Central memory CD4-positive, alpha-beta T cell (primary cell): ENCODE results near the gene DTNBP1.
"Not testable (repeated sequence)": the region's sequence is repeated elsewhere in the genome, so short reads cannot be mapped to it uniquely, and the experiment has no call there.

Source experiments
- DNase-seq: peaks from one replicate; pipeline ENCODE4 v3.0.0; 2022

Gene DTNBP1

DNA sequence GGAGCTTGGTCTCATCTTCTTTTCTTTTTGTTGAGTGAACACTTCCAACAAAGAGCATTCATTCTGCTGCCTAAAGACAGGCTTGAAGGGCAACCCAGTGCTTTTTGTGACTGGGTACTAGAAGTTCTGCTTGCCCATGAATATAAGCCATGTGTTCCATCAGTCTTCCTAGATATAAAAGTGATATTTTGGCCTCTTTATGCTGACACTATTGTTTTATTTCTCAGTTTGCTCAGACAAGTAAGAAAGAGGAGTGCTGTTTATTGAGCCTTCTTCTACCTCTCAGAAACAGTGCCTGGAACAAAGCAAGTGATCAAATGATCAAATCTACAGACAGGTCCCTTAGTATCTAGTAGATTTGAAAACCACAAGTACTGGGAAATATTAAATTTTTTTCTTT is 2.4 kb upstream of the DTNBP1 start:
- no peak for DNase-seq

DNA sequence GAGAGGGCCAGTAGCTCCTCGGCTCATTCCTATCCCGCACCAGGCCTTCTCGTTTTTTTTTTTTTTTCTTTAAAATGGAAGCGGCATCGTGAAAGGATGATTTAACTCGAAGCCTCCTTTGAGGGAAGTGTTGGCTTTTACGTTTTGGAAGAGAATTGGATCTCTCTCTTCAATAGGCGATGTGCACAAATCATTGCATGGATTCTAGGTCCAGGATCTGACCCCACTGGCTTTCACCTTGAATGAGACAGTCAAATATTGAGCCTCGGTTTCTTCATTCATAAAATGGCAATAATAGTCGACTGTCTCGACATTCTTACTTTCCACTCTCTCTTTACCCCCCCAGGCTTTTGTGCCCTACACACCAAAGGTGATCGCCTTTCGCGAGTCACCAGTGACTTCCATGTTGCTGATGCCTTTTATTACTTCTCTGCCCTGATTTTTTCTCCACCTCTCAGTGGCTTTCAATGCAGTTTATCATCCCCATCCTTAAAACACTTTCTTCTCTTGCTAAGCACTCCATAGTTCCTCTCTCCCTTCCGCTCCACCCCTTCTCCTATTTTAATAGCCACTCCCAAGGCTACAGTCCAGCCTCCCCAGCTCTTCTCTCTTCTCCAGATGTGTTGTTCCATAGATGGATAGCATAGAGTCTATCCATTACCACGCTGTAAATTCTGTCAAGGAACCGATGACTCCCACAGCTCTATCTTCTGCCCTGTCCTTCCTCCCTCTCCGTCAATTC is 473 bp upstream of the DTNBP1 start:
- peak; percentile 1 for DNase-seq

DNA sequence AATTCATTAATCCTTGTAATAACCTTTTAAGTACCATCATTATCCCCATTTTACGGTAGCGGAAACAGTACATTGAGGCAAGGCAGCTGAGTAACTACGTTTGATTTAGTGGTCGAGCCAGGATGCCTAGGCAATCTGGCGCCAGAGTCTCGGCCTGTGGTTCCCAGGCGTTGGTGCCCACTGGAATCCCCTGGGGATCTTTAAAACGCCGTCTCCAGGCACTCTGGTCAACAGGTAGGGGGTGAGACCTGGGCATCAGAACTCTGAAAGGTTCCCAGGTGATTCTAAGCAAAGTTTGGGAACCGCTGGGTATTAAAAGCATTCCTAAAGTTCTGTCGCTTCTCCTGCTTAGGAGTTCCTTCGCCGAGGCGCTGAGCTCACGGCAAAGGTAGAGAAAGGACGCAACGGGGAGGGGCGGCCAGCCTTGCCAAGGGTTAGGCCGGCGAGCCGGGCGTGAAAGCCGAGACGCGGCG is 939 bp downstream of the DTNBP1 start:
- no peak for DNase-seq

DNA sequence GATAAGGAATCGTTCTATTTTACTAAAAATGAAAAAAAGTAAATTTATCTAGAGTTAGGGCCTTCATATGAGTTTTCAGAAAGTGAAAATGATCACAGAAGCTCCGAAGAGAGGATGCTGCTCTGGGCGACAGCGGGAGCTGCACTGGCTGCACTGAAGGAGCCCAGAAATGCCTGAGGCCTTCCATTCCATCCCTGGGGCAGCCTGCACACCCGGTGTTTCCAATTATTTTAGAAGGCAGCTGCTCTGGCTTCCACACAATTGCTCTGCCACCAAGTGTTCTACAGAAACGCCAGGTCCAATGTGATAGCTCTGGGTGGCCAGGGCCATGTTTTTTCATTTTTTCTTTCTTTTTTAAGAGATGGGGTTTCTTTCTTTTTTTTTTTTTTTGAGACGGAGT is 3.6 kb downstream of the DTNBP1 start:
- no peak for DNase-seq

DNA sequence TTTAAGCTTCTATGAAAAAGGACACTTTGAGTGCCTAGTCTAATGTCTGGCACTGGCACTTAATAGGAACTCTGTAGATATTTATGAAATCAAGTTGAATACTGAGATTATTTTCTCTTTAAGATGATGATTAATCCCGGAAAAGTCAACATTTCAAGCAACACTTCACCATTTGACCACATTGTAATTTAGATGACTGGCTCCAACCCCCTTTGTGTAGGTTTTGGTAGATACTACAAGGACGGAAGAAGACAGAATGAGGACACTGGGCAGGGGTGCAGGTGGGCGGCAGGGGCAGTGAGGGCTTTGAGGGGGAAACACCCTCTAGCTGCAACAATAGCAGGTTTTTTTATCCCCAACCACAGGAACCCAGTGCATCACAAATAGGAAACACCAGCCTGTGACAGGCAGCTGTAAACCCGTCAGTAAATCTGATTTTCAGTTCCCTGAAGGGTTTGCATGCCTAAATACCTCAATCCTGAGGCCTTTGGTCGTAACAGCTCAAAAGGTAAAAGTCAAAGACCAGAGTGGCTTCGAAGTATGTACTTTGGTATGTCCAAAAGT is 4.6 kb downstream of the DTNBP1 start:
- no peak for DNase-seq

DNA sequence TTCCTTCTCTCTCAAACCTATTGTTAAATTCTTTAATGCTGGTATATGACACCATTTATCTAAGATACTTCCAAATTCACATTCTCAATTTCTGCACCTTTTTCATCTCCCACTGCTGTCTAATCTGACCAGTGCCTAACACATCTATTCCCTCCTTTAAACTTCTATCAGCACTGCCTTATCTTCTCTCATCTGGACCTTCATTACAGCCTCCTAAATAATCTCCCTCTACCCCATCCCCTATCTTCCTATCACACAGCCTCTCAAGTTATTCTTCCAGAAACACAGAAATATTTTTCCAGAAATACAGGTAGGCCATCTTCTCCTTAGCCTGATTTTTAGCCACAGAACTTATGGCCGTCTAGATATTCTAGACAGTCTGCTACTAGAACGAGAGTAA is 5.5 kb downstream of the DTNBP1 start:
- DNase-seq = no peak

DNA sequence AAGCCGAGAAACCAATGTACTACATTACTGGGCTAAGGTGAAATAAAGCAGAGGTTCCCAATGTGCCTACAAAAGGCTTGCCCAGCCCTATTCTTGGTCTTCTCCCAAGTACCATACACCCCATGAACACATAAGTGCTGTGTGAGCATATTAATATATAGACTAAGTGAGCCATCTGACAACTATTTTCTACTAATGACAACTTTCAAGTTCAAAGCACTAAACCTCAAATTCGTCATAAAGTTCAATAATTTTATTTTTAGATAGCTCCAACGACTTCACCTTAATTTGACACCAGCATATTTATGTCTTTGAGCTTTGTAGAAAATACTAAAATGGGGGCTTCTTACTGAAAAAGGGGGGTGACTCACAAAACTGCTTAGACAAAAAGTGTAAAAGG is 6.7 kb downstream of the DTNBP1 start:
- DNase-seq = no peak

DNA sequence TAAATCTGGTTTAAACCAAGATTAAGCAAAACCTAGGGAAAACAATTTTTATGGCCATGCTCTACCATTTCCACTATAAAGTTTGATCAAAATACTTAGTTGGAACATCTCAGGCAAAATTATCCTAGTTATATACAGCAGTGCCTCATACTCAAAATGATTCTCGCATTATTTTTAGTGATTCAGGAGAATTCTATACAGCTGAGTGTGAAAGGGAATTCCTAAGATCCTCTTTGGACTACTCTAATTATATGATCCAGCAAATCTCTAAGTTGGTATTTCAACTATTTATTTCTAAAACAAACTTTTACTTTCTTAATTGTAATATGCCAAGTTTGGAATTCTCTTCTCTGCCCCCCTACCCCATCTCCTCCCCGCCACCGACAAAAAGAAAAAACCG is 8.6 kb downstream of the DTNBP1 start:
- no peak for DNase-seq

DNA sequence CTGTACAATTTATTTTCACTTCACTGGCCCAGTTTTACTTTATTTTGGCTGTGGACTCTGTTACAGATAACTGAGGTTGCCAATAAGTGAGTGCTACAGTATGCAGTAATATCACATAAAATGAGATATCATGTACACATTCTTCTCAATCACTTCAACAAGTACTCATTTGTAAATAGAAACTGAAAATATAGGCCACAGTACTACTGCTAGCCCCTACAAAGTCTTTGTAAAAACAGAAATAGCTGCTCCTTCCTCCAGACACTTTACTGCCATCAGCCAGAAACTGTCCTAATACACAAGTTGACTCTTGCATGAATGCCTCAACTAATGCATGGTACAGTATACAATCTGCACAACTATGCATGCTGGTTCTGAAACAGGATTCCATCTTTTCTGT is 9.2 kb downstream of the DTNBP1 start:
- DNase-seq = no peak

DNA sequence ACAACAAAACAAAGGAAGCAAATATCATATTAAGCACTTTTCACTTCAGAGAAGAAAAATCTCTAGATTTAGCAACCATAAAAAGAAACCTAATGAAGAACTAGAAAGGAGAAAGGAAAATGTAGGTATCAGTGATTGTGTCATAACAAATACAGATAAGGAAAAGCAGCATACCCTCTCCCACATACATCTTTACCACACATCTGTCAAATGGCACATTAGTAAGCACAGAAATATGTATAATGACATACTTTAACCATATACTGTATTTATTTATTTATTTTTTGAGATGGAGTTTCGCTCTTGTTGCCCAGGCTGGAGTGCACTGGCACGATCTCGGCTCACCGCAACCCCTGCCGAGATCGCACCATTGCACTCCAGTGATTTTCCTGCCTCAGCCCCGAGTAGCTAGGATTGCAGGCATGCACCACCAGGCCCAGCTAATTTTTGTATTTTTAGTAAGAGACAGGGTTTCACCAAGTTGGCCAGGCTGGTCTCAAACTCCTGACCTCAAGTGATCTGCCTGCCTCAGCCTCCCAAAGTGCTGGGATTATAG is 12.7 kb downstream of the DTNBP1 start:
- DNase-seq = not testable (repeated sequence)

DNA sequence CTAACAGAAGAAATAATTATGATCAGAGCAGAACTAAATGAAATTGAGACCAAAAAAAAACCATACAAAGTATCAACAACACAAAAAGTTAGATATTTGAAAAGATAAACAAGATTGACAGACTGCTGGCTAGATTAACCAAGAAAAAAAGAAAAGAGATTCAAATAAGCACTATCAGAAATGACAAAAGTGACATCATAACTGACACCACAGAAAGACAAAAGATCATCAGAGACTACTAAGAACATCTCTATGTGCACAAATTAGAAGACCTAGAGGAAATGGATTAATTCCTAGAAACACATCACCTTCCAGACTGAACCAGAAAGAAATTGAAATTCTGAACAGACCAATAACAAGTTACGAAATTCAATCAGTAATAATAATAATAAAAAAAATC is 17.9 kb downstream of the DTNBP1 start:
- no peak for DNase-seq

DNA sequence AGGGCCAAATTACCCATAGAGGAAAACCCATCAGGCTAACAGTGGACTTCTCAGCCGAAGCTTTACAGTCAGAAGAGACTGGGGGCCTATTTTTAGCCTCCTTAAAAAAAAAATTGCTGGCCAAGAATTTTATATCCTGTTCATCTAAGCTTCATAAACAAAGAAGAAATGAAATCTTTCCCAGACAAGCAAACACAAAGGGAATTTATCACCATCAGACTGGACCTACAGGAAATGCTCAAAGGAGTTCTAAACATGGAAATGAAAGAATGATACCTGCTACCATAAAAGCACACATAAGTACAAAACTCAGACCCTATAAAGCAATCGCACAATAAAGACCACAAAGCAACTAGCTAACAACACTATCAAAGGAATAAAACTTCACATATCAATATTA is 19.3 kb downstream of the DTNBP1 start:
- no peak for DNase-seq

DNA sequence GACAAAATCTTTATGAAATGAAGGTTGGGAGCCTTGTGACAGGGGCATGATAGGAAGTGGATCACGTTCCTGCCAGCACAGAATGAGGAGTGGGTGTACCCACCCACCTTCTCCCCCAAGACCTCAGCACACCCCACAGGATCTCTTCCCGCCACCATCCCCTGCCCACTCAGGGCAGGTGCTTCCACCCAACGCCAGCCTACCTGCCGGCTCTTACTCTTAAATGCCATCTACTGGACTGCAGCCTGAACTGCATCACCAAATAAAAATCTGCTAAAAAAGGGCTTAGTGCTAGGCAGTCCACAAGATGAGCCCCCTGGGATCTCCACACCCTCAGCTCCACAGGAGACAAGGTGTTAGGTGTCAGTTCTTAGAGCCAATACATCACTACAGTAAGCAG is 20.6 kb downstream of the DTNBP1 start:
- no peak for DNase-seq

DNA sequence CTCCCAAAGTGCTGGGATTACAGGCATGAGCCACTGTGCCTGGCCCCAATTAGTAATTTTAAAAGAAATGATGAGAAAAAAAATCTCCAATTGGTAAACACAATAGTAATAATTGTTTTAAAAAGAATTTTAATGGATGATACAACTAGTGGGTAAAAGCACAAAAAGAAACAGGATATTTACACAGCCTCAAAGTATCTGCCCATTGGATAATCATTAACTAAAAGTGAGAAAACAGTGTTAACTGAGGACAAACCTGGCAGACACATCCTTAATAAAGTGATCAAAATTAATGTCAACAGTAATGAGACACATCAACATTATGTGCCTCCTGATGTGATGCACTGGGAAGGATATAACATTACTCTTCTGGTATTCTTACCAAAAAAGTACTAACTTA is 24.5 kb downstream of the DTNBP1 start:
- DNase-seq = no peak

DNA sequence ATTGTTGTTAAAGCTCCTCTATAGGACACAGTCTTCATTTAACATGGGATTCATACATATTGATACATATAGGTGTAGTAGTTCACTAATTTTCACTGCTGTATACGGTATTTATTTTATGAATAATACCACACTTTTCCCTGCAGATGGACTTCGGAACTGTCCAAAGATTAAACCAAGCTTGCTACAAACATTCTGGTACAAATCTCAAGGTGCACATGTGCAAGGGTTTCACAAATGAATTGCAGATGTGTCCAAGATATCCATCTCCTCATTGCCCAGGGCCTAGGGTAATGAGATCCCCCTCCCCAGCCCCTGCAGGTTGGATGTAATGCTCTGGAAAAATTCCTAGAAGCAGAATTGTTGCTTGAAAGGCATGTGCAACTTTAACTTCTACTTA is 31.4 kb downstream of the DTNBP1 start:
- DNase-seq = no peak

DNA sequence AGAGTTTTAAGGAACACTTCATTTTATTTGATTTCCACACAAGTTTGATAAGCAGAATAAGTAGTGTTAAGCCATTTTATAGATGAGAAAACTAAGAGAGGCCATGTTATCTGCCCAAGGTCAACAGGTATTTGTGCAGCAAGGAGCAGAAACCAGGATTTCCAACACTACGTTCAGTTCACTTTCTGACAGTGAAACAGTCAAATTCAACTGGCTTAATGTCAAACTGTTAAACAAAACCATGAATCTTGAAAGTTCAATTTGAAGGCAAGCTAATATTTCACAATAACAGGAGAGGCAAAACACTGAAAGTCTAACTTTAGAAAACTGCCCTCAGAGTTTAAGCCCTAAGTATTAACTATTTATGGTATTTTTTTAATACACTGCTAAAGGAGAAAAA is 32.6 kb downstream of the DTNBP1 start:
- DNase-seq = no peak

DNA sequence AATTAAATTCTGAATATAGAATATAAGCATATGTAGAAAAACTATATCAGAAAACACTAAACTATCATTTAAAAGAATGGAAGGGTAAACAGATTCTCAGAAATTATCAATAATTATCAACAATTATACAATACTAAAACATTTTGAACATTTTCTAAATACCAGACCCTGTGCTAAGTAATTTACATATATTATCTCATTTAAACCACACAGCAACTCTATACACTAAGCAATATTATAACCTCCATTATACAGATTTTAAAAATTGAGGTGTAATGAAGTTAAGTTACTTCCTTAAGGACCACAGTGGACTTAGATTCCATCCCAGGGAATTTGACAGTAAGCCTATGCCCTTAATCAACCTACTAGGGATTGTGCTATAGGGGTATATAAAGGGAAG is 33.3 kb downstream of the DTNBP1 start:
- no peak for DNase-seq

DNA sequence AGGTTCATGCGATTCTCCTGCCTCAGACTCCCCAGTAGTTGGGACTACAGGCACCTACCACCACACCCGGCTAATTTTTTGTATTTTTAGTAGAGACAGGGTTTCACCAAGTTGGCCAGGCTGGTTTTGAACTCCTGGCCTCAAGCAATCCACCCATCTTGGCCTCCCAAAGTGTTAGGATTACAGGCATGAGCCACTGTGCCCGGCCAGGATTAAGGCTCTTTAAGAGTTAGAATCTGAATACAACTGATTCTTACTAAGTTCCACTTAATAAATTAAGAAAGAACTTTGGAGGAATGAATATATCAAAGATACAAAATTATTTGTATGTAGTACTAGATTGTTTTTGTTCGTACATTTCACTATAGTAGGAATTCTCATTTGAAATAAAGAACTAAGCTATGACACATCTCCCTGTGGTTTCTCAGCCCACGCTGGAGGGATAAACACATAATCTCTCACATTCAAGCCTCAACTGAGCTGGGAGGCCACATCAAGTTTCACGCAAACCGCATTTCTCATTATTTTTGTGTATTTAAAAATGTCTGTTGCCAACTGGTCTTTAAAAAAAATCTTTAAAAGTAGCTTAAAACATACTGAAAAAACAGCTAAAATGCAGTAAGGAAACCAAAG is 34.2 kb downstream of the DTNBP1 start:
- DNase-seq = no peak

DNA sequence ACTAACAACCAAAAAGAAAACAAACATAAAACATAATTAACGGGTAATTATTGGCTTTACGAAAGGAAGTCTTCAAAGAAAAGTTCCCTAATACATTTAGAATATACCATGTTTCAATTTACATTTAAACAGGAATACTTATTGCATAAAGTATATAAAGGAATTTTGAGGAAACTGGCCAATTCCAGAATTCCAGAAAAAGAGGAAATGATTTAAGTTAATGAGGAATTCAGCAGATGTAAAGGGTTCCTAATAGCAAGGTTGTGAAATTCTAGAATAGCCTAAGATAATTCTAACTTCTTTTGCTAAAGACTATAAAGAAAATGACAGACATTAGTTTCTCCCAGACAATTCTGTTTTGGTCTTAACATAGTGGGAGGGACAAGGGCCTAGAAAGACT is 35.0 kb downstream of the DTNBP1 start:
- no peak for DNase-seq

DNA sequence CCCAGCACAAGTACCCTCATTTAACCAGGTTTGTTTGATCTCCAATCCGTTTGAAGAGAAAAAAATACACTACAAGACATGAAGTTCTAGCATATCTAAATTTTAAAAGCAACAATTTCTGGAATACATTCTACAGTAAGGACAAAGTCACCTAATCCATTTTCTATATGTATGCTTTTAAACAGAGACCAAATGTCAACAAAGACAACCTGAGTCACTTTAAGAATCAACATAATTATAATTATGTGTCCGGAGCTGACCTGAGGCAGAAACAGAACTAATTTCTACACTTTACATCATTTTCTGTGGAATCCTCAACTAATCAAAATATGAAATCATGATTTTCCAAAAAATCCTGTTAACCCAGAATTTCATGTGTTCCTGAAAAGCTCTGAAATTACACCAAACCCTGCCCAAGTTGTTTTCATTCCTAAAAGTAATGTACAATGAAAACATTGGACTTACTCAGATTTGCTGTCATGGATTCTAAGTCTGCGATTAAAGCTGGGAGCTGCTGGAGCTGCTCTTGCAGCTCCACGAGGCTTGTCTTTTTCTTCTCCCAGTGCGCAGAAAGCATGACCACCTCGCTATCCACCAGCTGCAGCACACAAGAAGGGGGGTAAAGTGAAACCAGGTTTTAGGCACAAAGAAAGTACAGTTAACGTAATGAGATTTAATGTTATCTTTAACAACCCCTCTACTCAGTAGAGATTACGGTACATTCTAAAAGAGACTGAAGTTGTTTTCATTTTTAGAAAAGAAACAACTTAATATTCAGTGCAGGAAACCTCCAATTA is 35.8 kb downstream of the DTNBP1 start:
- no peak for DNase-seq

DNA sequence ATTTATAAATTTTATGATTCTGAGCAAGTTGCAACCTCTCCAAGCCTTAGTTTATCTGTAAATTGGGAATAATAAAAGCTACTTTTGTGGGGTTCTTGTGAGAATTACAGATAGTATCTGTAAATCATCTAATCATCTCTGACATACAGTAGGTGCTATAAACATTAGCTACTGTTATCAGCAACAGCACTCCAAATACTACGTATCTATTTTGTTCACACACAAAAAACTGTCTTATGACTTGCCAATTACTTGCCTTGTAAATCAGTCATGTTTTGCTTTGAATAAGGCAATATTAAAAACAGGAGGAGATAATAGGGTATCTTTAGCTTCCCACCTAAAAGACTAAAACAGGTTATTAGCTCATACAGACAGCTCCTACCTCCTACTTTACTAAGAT is 36.7 kb downstream of the DTNBP1 start:
- no peak for DNase-seq

DNA sequence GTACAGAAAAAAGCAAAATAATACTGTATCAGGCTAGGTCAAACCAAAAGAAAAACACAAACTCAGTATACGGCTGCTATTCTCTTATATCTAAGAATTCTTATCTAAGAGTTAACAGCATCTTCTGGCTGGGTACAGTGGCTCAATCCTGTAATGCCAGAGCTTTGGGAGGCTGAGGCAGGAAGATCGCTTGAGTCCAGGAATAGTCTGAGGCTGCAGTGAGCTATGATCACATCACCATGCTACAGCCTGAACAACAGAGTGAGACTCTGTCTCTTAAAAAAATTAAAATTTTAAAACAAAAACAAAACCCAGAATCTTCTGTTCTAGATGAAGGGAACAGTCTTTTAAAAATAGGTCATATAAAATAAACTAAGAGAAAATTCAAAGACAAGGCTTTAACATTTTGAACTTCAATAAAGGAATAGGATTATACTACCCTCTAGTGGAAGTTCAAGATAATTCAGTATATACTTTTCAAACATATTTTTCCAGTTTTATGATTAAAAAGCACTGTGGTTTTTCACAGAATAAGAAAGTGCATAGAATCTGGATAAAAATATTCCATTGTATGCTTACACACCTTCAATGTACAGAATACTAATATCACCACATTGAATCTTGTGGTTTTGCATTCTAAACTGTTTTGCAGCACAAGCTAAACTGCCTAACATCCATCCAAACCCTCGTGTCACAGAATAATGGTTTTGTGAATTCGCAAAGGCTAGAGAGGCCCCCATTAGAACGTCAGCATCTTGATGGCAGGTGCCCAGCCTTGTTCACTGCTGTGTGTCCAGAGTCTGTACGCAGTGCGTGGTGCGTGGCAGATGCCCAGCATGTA is 39.3 kb downstream of the DTNBP1 start:
- no peak for DNase-seq
